Spinal cord (tissue), 10 donors: ENCODE data around the gene FES. TPM values are rescaled to one million over a fixed set of nuclear protein-coding genes. Genes with fewer than 3 reads are reported as not detected.

Experiments
- DNase-seq, 6 donors: peaks; one replicate each; pipeline versions ENCODE4 v3.0.0 to v3.0.0-alpha.2; 2013 to 2015; ENCODE audit warnings: low spot score in 6 of 6, low read depth in 4 of 6
- H3K27ac ChIP-seq: one replicate; pipeline ENCODE4 v1.5.1; 2013; ENCODE audit warnings: low read depth, low read length, control low read depth
- H3K27me3 ChIP-seq: one replicate; pipeline ENCODE4 v1.6.1; 2013; ENCODE audit warnings: low read length; ENCODE audit not compliant: control insufficient read depth, insufficient read depth
- H3K36me3 ChIP-seq: one replicate; pipeline ENCODE4 v1.6.1; 2013; ENCODE audit warnings: low read length; ENCODE audit not compliant: control insufficient read depth, insufficient read depth
- H3K4me1 ChIP-seq: one replicate; pipeline ENCODE4 v1.6.1; 2013; ENCODE audit warnings: low read length; ENCODE audit not compliant: control insufficient read depth, insufficient read depth
- H3K4me3 ChIP-seq: one replicate; pipeline ENCODE4 v1.5.1; 2013; ENCODE audit warnings: low read depth, low read length, control low read depth
- H3K9me3 ChIP-seq: one replicate; pipeline ENCODE4 v1.6.1; 2013; ENCODE audit warnings: low read length; ENCODE audit not compliant: control insufficient read depth, insufficient read depth
- WGBS: methylation state at CpG from one replicate; pipeline ENCODE4 v1.1.5; 2013; ENCODE audit warnings: missing lambda C conversion rate; ENCODE audit not compliant: insufficient coverage; 5-methylcytosine and 5-hydroxymethylcytosine counted together
- polyA plus RNA-seq, 2 donors: library from polyadenylated mRNA; unstranded; fragments of 120-200 nt; gene quantifications; one replicate each; pipeline ENCODE4 v1.2.1, GENCODE V29; 2013; ENCODE audit not compliant: insufficient read length in 2 of 2
- total RNA-seq, 2 donors: library from RNA; depleted of rRNA in 1 of 2; stranded (reverse); fragments of 120-200 nt in 1 of 2; fragments of >200 nt in 1 of 2; gene quantifications; one replicate each; pipeline versions ENCODE4 v1.2.3 to v1.2.4, GENCODE V29; 2013 to 2014
- donor health status: healthy.

Gene FES
- total and polyA plus RNA-seq, 4 donors, result 8.7 to 19.5 (median 12.7) TPM

GRCh38 chr15:90868261-90868689 is 16.0 kb upstream of the FES start, which contains the start of gene FURIN:
TSS of gene FURIN (plus strand) at chr15:90868588. CDS start at chr15:90875741, 7,153 bp downstream.
- Histone ChIP-seq H3K9me3 (no peaks in the 10 kb centered on the region), H3K36me3 (no peaks in the 10 kb centered on the region), H3K27ac (peak within 1 kb of the TSS; percentile 11), H3K27me3 (no peaks in the 10 kb centered on the region), H3K4me1 (peaks cover 31% of the 10 kb centered on the region), H3K4me3 (no peak within 1 kb of the TSS)
- DNase-seq, result no peak
- WGBS, result 91% methylated on average over 6 of the region's 6 CpGs

- no peak for DNase-seq
- Histone ChIP-seq H3K27ac (no peak overlapping the region), H3K36me3 (peaks cover 7% of the 10 kb centered on the region), H3K27me3 (no peaks in the 10 kb centered on the region), H3K4me3 (no peak overlapping the region), H3K4me1 (peaks cover 39% of the 10 kb centered on the region), H3K9me3 (no peaks in the 10 kb centered on the region)
Observed at GRCh38 chr15:90869140-90869541, 15.2 kb upstream of the FES start.

DNA sequence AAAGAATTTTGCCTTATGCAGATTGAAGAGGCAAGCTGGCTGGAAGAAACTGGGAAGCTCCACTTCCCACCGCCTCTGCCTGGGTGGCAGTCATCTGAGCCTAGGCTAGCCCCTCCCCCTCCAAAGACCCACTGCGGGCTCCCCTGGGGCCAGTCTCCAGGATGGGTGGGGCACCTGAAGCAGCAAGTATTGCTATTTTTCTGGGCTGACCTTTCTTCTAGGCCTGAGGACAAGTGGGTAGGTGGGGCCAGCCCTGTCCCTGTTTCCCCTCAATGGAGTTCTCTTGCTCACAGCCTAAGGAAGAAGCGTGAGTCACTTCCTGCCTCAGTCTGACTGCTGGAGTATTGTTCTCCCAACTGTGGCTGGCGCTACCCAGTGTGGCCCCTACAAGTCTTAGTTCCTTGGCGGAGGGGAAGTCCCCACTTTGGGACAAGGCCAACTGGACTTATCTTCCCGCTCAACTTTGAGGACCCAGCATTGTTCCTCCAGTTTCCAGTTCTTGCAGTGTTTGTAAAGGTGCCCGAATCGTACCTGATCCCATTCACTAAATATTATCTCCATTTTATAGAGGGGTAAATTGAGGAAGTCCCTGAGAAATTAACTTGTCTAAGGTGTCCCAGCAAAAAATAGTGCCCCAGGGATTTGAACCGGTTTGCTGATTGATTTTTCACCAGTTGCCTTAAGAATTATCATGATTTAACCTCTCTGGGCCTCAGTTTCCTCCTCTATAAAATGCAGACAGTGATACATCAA is 14.5 kb upstream of the FES start:
- WGBS, result 61% methylated on average over 4 of the region's 9 CpGs
- peaks cover 10% of the 10 kb centered on the region for H3K36me3 ChIP-seq
- no peaks in the 10 kb centered on the region for H3K27me3 ChIP-seq
- peak overlapping the region; percentile 11 for H3K27ac ChIP-seq
- peaks cover 42% of the 10 kb centered on the region for H3K4me1 ChIP-seq
- DNase-seq, result peak in 1 of 6 donors; percentile 46
- H3K4me3 ChIP-seq, result no peak overlapping the region
- no peaks in the 10 kb centered on the region for H3K9me3 ChIP-seq

DNA sequence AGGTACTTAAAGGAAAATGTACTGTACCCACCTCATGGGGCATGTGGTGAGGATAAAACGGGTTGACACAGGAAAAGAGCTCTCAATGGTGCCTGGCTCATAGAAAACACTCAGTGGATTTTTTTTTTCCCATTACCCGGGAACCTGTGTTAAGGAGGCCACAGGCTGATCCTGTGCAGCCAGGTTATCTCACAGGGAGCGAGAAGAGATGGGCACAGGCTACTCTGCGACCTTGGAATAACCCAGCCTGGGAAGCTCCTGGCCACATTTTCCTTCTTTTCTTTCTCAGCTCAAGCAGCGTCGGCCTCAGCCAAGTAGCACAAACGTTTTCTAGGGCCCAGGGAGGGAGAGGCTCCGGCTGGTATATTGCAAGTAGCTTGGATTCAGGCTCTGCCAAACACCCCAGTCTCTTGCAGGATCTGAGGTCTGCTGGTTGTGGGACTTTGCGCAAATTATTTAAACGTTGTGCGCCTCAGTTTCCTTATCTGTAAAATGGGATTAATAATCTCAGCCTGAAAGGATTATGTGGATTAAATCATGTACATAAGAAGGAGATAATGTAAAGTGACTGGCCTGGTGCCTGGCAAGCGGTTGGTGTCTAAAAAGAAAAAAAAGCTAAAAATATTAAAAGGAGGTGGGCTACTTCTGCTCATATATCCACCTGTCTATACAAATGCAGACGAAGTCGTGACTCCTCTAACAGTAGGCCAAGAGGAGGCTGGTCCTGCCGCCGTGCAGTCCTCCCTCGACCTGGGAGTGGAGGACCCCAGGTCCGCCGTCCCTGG is 13.8 kb upstream of the FES start:
- H3K36me3 ChIP-seq, result peaks cover 12% of the 10 kb centered on the region
- H3K27me3 ChIP-seq, result no peaks in the 10 kb centered on the region
- 37% methylated on average over 14 of the region's 19 CpGs for WGBS
- H3K4me3 ChIP-seq, result peak overlapping the region; percentile 62
- H3K27ac ChIP-seq, result peak overlapping the region; percentile 71
- peak in 1 of 6 donors; percentile 39 for DNase-seq
- H3K9me3 ChIP-seq, result no peaks in the 10 kb centered on the region
- peaks cover 42% of the 10 kb centered on the region for H3K4me1 ChIP-seq

- peak in 2 of 6 donors; percentile 52 to 65 for DNase-seq
- Histone ChIP-seq H3K4me1 (peaks cover 42% of the 10 kb centered on the region), H3K27ac (peak overlapping the region; percentile 71), H3K36me3 (peaks cover 19% of the 10 kb centered on the region), H3K27me3 (no peaks in the 10 kb centered on the region), H3K4me3 (peak overlapping the region; percentile 62), H3K9me3 (no peaks in the 10 kb centered on the region)
- WGBS, result under 1% methylated on average over 61 of the region's 71 CpGs
Observed at GRCh38 chr15:90871139-90871715, 13.1 kb upstream of the FES start.

DNA sequence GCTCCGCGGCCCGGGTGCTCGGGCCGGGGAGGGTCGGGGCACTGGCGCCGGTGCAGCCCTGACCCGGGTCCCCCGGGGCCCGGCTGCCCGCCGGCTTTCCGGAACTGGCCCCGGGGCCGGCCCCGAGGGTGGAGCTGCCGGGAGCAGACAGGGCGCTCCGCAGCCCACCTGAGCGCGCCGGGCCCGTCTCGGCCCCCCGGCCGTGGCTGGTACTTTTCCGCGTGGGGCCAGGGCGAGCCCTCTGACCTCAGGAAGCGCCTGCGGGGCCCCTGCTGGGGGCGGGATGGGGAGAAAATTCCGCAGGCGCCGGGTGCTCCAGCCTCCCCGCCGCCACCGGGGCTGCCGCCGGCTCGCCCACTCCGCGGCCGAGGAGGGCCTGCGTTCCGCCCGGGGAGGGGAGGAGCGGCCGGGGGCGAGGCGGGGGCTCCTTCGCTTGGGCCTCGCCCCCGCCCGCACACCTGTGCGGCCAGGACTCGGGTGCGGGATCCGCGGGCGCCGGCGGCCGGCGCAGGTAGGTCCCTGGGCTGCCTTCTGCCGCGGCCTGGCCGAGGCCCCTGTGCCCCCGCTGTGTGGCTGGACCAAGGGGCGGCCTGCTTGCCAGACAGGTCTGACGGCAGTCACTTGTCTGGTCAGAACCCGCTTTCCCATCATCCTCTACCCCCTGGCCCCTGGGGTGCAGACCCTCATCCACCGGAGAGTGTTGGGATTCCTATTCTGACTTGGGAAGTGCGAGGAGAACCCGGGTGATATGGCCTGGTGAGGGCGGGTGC is 12.4 kb upstream of the FES start:
- no peaks in the 10 kb centered on the region for H3K9me3 ChIP-seq
- H3K4me3 ChIP-seq, result peak overlapping the region; percentile 48
- peak in 2 of 6 donors; percentile 21 to 54 for DNase-seq
- WGBS, result under 1% methylated on average over 72 of the region's 77 CpGs
- no peaks in the 10 kb centered on the region for H3K27me3 ChIP-seq
- peaks cover 42% of the 10 kb centered on the region for H3K4me1 ChIP-seq
- H3K36me3 ChIP-seq, result peaks cover 26% of the 10 kb centered on the region
- H3K27ac ChIP-seq, result no peak overlapping the region

GRCh38 chr15:90872486-90873184 is 11.7 kb upstream of the FES start:
- H3K4me3 ChIP-seq, result peak overlapping the region; percentile 48
- DNase-seq, result peak in 1 of 6 donors; percentile 14
- no peak overlapping the region for H3K27ac ChIP-seq
- no peaks in the 10 kb centered on the region for H3K27me3 ChIP-seq
- H3K36me3 ChIP-seq, result peaks cover 33% of the 10 kb centered on the region
- WGBS, result 46% methylated on average over 9 of the region's 12 CpGs
- peaks cover 42% of the 10 kb centered on the region for H3K4me1 ChIP-seq
- H3K9me3 ChIP-seq, result no peaks in the 10 kb centered on the region

GRCh38 chr15:90873488-90873997 is 10.8 kb upstream of the FES start:
- peaks cover 42% of the 10 kb centered on the region for H3K36me3 ChIP-seq
- no peak for DNase-seq
- H3K9me3 ChIP-seq, result no peaks in the 10 kb centered on the region
- H3K4me3 ChIP-seq, result no peak overlapping the region
- WGBS, result 82% methylated on average over 4 of the region's 6 CpGs
- H3K4me1 ChIP-seq, result peaks cover 42% of the 10 kb centered on the region
- H3K27me3 ChIP-seq, result no peaks in the 10 kb centered on the region
- no peak overlapping the region for H3K27ac ChIP-seq
